ENCODE results near the gene TMEM39B.

- no peak for TF ChIP-seq YY1 (IDR thresholded peaks at IDR 0.05; ENCODE audit: insufficient read depth, insufficient read length)
- no peak for TF ChIP-seq ZNF274 (IDR thresholded peaks at IDR 0.05; ENCODE audit: low read depth, low read length)
Observed at GRCh38 chr1:32115496-32115895, 42.8 kb downstream of the TMEM39B start.

All from NT2/D1 (cell line).